ENCODE measurements around the gene TMEM175. TPM values are rescaled to one million over a fixed set of nuclear protein-coding genes. Genes with fewer than 3 reads are reported as not detected.

The TMEM175 gene
- total and polyA plus RNA-seq, 2 of the 13 experiments (the other 11 are each of a cell fraction or from before 2014, with no cell fraction given): 5.1 to 9.9 TPM

- TF ChIP-seq, protein P1, sequence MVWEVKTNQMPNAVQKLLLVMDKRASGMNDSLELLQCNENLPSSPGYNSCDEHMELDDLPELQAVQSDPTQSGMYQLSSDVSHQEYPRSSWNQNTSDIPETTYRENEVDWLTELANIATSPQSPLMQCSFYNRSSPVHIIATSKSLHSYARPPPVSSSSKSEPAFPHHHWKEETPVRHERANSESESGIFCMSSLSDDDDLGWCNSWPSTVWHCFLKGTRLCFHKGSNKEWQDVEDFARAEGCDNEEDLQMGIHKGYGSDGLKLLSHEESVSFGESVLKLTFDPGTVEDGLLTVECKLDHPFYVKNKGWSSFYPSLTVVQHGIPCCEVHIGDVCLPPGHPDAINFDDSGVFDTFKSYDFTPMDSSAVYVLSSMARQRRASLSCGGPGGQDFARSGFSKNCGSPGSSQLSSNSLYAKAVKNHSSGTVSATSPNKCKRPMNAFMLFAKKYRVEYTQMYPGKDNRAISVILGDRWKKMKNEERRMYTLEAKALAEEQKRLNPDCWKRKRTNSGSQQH (CRISPR knock-in tag; IDR thresholded peaks at IDR 0.05; ENCODE audit: low read depth): peak; percentile 30; the same call in 1 of the 2 replicates
- peak; percentile 10; the same call in 1 of the 2 replicates for TF ChIP-seq STAG1 (CRISPR knock-in tag; IDR thresholded peaks at IDR 0.05)
- TF ChIP-seq STAT6 (CRISPR knock-in tag; IDR thresholded peaks at IDR 0.05; ENCODE audit: borderline replicate concordance): 0 out of 2 replicates have a peak, but pooled peaks have one; percentile 14
- TF ChIP-seq NONO (IDR thresholded peaks at IDR 0.05): no peak
- peak; percentile 72 for TF ChIP-seq NONO (CRISPR knock-in tag; conservative IDR thresholded peaks at IDR 0.05)
- TF ChIP-seq FOXA1 (IDR thresholded peaks at IDR 0.05): no peak
- TF ChIP-seq FOXA1 (CRISPR knock-in tag; IDR thresholded peaks at IDR 0.05): peak; percentile 71
- TF ChIP-seq PITX1 (CRISPR knock-in tag; IDR thresholded peaks at IDR 0.05): no peak
- peak; percentile 16; the same call in 1 of the 2 replicates for TF ChIP-seq PHF20 (CRISPR knock-in tag; IDR thresholded peaks at IDR 0.05)
- peak; percentile 93 for TF ChIP-seq ZNF33B (CRISPR knock-in tag; IDR thresholded peaks at IDR 0.05)
- TF ChIP-seq BHLHE40 (IDR thresholded peaks at IDR 0.05; ENCODE audit: low read length): 0 out of 2 replicates have a peak, but pooled peaks have one; percentile 23
- TF ChIP-seq ZNF546 (CRISPR knock-in tag; conservative IDR thresholded peaks at IDR 0.05): 0 out of 2 replicates have a peak, but pooled peaks have one; percentile 26
- TF ChIP-seq, protein P2, sequence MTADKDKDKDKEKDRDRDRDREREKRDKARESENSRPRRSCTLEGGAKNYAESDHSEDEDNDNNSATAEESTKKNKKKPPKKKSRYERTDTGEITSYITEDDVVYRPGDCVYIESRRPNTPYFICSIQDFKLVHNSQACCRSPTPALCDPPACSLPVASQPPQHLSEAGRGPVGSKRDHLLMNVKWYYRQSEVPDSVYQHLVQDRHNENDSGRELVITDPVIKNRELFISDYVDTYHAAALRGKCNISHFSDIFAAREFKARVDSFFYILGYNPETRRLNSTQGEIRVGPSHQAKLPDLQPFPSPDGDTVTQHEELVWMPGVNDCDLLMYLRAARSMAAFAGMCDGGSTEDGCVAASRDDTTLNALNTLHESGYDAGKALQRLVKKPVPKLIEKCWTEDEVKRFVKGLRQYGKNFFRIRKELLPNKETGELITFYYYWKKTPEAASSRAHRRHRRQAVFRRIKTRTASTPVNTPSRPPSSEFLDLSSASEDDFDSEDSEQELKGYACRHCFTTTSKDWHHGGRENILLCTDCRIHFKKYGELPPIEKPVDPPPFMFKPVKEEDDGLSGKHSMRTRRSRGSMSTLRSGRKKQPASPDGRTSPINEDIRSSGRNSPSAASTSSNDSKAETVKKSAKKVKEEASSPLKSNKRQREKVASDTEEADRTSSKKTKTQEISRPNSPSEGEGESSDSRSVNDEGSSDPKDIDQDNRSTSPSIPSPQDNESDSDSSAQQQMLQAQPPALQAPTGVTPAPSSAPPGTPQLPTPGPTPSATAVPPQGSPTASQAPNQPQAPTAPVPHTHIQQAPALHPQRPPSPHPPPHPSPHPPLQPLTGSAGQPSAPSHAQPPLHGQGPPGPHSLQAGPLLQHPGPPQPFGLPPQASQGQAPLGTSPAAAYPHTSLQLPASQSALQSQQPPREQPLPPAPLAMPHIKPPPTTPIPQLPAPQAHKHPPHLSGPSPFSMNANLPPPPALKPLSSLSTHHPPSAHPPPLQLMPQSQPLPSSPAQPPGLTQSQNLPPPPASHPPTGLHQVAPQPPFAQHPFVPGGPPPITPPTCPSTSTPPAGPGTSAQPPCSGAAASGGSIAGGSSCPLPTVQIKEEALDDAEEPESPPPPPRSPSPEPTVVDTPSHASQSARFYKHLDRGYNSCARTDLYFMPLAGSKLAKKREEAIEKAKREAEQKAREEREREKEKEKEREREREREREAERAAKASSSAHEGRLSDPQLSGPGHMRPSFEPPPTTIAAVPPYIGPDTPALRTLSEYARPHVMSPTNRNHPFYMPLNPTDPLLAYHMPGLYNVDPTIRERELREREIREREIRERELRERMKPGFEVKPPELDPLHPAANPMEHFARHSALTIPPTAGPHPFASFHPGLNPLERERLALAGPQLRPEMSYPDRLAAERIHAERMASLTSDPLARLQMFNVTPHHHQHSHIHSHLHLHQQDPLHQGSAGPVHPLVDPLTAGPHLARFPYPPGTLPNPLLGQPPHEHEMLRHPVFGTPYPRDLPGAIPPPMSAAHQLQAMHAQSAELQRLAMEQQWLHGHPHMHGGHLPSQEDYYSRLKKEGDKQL (CRISPR knock-in tag; IDR thresholded peaks at IDR 0.05; ENCODE audit: low read depth): no peak
- TF ChIP-seq ZBTB8A (CRISPR knock-in tag; IDR thresholded peaks at IDR 0.05; ENCODE audit: borderline replicate concordance, low read depth): no peak
- peak; percentile 44; the same call in 1 of the 2 replicates for TF ChIP-seq TOPORS (CRISPR knock-in tag; IDR thresholded peaks at IDR 0.05)
- TF ChIP-seq, protein P3, sequence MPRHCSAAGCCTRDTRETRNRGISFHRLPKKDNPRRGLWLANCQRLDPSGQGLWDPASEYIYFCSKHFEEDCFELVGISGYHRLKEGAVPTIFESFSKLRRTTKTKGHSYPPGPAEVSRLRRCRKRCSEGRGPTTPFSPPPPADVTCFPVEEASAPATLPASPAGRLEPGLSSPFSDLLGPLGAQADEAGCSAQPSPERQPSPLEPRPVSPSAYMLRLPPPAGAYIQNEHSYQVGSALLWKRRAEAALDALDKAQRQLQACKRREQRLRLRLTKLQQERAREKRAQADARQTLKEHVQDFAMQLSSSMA (CRISPR knock-in tag; IDR thresholded peaks at IDR 0.05): 0 out of 2 replicates have a peak, but pooled peaks have one; percentile 5
- TF ChIP-seq ZNF616 (CRISPR knock-in tag; IDR thresholded peaks at IDR 0.05; ENCODE audit: low read depth): peak; percentile 39; the same call in 1 of the 2 replicates
These were observed 61.1 kb downstream of the TMEM175 start, which contains the start of gene SLC26A1 (continued) for GRCh38 chr4:993111-994029.

Measured in HepG2 (cell line).